HG02973 (cell line): ENCODE results near the gene ABCA1.
A peak's percentile ranks its signal among the peaks of the same experiment; 100 is the strongest.

Source experiments
- ATAC-seq: cut with Tn5 transposase; IDR thresholded peaks from one replicate; pipeline ENCODE4 v1.9.1; 2021; ENCODE audit warnings: moderate library complexity; ENCODE audit not compliant: unreplicated experiment

ABCA1 gene

GRCh38 chr9:104805441-104805840, 122.5 kb downstream of the ABCA1 start:
- no peak for ATAC-seq

- ATAC-seq = no peak
Measured at GRCh38 chr9:104802906-104803305, 125.0 kb downstream of the ABCA1 start.

- no peak for ATAC-seq
Measured at GRCh38 chr9:104802110-104802509, 125.8 kb downstream of the ABCA1 start.

- no peak for ATAC-seq
Measured at GRCh38 chr9:104800068-104800785, 127.7 kb downstream of the ABCA1 start.

GRCh38 chr9:104798209-104798995, 129.6 kb downstream of the ABCA1 start:
- ATAC-seq = no peak

- no peak for ATAC-seq
Measured at GRCh38 chr9:104795857-104796256, 132.1 kb downstream of the ABCA1 start.

- ATAC-seq = no peak
Measured at GRCh38 chr9:104795082-104795481, 132.9 kb downstream of the ABCA1 start.

GRCh38 chr9:104794070-104794469, 133.9 kb downstream of the ABCA1 start:
- no peak for ATAC-seq

GRCh38 chr9:104788251-104788650, 139.7 kb downstream of the ABCA1 start:
- ATAC-seq = no peak

GRCh38 chr9:104787306-104788015, 140.5 kb downstream of the ABCA1 start:
- no peak for ATAC-seq

GRCh38 chr9:104786293-104786692, 141.7 kb downstream of the ABCA1 start:
- ATAC-seq = no peak

GRCh38 chr9:104784098-104784497, 143.9 kb downstream of the ABCA1 start:
- ATAC-seq = peak; percentile 87

- ATAC-seq = no peak
Measured at GRCh38 chr9:104783588-104783987, 144.4 kb downstream of the ABCA1 start.

GRCh38 chr9:104780796-104781395, 147.1 kb downstream of the ABCA1 start:
- no peak for ATAC-seq

GRCh38 chr9:104779946-104780535, 147.9 kb downstream of the ABCA1 start:
- no peak for ATAC-seq

- no peak for ATAC-seq
Measured at GRCh38 chr9:104779334-104779733, 148.6 kb downstream of the ABCA1 start.

GRCh38 chr9:104778802-104779201, 149.2 kb downstream of the ABCA1 start:
- ATAC-seq = no peak

GRCh38 chr9:104776797-104777196, 151.2 kb downstream of the ABCA1 start:
- no peak for ATAC-seq

GRCh38 chr9:104775976-104776375, 152.0 kb downstream of the ABCA1 start:
- no peak for ATAC-seq

GRCh38 chr9:104775574-104775936, 152.4 kb downstream of the ABCA1 start:
- peak; percentile 75 for ATAC-seq
